Coronary artery (tissue), 2 donors: Measurements from ENCODE around the gene NPEPL1.

Source experiments
- DNase-seq: peaks from one replicate; pipeline ENCODE4 v3.0.0-alpha.2; 2017; ENCODE audit warnings: low spot score
- H3K27ac ChIP-seq, 2 donors: fragments of 200-600 bp; sonication (generic); one replicate each; pipeline ENCODE4 v1.5.1; 2016 to 2019
- H3K4me3 ChIP-seq: fragments of 200-600 bp; sonication (generic); 2 replicates; pipeline ENCODE4 v1.5.1; 2016; ENCODE audit warnings: mild to moderate bottlenecking, moderate library complexity
- TF ChIP-seq, protein P1 (sequence below): fragments of 200-600 bp; sonication (generic); IDR thresholded peaks from one replicate; pipeline ENCODE4 v1.5.1; 2019; ENCODE audit warnings: antibody characterized with exemption

Gene NPEPL1

GRCh38 chr20:58702859-58703648 is 10.5 kb downstream of the NPEPL1 start:
- TF ChIP-seq, protein P1, sequence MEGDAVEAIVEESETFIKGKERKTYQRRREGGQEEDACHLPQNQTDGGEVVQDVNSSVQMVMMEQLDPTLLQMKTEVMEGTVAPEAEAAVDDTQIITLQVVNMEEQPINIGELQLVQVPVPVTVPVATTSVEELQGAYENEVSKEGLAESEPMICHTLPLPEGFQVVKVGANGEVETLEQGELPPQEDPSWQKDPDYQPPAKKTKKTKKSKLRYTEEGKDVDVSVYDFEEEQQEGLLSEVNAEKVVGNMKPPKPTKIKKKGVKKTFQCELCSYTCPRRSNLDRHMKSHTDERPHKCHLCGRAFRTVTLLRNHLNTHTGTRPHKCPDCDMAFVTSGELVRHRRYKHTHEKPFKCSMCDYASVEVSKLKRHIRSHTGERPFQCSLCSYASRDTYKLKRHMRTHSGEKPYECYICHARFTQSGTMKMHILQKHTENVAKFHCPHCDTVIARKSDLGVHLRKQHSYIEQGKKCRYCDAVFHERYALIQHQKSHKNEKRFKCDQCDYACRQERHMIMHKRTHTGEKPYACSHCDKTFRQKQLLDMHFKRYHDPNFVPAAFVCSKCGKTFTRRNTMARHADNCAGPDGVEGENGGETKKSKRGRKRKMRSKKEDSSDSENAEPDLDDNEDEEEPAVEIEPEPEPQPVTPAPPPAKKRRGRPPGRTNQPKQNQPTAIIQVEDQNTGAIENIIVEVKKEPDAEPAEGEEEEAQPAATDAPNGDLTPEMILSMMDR = no peak
- no peak overlapping the region for H3K27ac ChIP-seq
- H3K4me3 ChIP-seq = no peak overlapping the region
- no peak for DNase-seq

DNA sequence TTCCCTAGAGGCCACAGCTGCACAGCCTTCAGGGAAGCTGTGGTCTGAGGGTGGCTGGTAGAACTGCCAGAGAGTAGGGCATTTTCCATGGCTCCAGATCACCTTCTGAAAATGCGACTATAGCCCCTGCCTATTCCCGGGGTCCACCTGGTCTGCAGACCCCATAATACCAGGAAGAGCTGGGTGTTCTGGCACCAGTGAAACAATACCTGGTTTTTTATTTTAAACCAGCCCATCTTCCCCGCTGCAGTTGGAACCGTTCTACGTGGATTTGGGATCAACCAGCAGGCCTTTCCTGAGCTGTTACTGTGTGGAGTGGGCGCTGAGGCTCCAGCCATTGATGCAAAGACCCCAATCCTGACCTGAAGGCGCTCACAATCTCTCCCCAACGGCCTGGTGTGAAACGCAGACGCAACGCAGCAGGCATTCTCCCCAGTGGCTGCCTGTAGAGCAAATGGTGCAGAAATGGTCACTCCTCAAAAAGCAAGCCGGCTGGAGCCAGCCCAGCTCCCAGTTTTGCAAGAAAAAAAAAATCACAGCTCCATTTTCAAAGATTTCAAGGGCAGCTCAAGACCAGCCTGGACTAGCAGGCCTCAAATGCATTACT is 11.3 kb downstream of the NPEPL1 start:
- TF ChIP-seq, protein P1 = no peak
- DNase-seq = no peak
- H3K4me3 ChIP-seq = no peak overlapping the region
- no peak overlapping the region for H3K27ac ChIP-seq

- no peak overlapping the region for H3K27ac ChIP-seq
- H3K4me3 ChIP-seq = no peak overlapping the region
- no peak for DNase-seq
- TF ChIP-seq, protein P1 = no peak
Measured at GRCh38 chr20:58705208-58705926, 12.8 kb downstream of the NPEPL1 start.

- DNase-seq = no peak
- Histone ChIP-seq H3K4me3 (no peak overlapping the region), H3K27ac (no peak overlapping the region)
- TF ChIP-seq, protein P1 = no peak
Measured at GRCh38 chr20:58706150-58706892, 13.7 kb downstream of the NPEPL1 start.

DNA sequence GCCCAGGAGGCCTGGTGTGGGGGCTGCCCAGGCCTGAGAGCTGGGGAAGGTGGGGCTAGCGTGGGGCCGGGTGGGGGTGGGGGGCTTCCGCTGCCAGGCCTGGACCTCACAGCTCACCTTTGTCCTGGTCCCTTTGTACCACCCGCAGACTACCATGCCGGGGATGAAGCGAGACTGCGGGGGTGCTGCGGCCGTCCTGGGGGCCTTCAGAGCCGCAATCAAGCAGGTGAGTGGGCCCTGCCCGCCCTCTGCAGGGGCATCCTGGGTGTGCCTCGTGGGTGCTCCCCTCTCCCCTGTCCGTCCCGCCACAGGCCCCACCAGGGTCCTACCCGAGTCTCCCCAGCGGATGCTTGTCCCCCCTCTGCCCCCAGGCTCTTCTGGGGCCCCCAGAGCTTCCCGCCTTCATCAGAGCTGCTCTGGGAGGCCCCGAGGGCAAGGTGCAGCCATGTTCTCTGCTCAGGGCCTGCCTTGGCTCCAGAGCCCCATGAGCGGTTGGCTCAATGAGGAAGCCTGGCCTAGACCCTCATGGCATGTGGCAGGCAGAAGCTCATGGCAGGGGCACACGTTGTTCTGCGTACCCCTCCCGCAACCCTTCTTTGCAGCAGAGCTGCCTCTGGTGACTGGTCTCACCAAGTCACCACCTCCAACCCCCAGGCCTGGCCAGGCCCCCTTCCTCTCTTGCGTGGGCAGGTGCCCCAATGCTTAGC is 14.5 kb downstream of the NPEPL1 start:
- Histone ChIP-seq H3K4me3 (no peak overlapping the region), H3K27ac (no peak overlapping the region)
- TF ChIP-seq, protein P1 = no peak
- DNase-seq = no peak

- no peak overlapping the region for H3K4me3 ChIP-seq
- no peak overlapping the region for H3K27ac ChIP-seq
- TF ChIP-seq, protein P1 = no peak
- no peak for DNase-seq
Measured at GRCh38 chr20:58707770-58708169, 15.2 kb downstream of the NPEPL1 start.
